ENCODE results near the gene ASB2. TPM values are rescaled to one million over a fixed set of nuclear protein-coding genes. Genes with fewer than 3 reads are reported as not detected.

Gene ASB2
- total and polyA plus RNA-seq, 2 of the 8 experiments (the other 6 are each of a cell fraction or from before 2014, with no cell fraction given), result 1.0 to 2.1 TPM

GRCh38 chr14:93974833-93975232 lies 1.5 kb downstream of the ASB2 start (continued):
- TF ChIP-seq EP300 (IDR thresholded peaks at IDR 0.05; ENCODE audit: borderline replicate concordance in 1 of 2, low read depth in 2 of 2, low read length in 2 of 2) (no peak), SRF (IDR thresholded peaks at IDR 0.05; ENCODE audit: low read depth, low read length) (no peak), POU5F1 (IDR thresholded peaks at IDR 0.05; ENCODE audit: low read depth, low read length) (no peak), USF2 (IDR thresholded peaks at IDR 0.05; ENCODE audit: low read length) (no peak)
